Globus pallidus (tissue), 1 donor: ENCODE measurements around the gene GMEB2.
"Not testable (repeated sequence)": the region's sequence is repeated elsewhere in the genome, so short reads cannot be mapped to it uniquely, and the experiment has no call there.

Experiments used
- DNase-seq: peaks from one replicate; pipeline ENCODE4 v3.0.0-alpha.2; 2015; ENCODE audit warnings: low spot score

Gene GMEB2

DNA sequence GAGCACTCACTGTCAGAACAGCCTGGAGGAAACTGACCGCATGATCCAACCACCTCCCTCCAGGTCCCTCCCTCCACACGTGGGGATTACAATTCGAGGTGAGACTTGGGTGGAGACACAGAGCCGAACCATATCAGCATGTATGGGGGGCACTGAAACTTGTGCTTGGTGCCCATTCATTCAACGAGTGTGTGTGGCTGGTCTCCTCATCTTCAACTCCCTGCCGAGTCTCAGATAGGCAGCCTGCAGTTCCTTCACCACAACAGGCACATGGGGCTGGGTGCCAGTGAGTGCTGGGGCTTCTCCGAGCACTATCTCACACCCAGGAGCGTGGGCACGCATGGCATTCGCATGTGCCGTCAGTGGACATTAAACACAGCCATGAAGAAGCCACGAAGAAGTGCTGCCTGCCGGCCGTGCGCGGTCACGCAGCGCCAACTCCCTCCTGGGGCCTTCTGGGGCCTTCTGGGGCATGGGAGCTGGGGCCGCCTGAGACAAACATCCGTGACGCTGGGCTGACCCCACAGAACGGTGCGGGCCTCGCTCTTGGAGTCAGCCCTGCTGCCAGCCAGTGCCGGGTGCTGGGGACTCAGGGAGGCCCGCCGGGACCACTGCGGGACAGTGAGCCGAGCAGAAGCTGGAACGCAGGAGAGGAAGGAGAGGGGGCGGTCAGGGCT, 30.5 kb upstream of the GMEB2 start:
- DNase-seq = no peak

DNA sequence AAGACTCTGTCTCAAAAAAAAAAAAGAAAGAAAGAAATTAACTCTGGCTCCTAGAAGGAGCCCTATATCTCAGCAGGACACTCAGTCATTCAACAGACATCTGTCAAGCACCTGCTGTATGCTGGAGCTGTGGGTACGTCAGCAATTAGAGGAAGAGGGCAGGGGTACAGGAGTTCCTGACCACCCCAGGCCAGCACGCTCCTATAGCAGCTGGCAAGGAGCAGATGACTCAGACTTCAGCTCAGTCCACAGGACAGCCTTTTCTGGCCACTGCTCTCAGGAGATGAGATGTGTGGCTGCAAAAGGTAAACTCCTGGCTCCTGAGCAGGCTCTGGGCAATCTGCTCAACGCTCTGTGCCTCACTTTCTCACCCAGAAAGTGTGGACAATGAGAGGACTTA, 29.6 kb upstream of the GMEB2 start:
- no peak for DNase-seq

DNA sequence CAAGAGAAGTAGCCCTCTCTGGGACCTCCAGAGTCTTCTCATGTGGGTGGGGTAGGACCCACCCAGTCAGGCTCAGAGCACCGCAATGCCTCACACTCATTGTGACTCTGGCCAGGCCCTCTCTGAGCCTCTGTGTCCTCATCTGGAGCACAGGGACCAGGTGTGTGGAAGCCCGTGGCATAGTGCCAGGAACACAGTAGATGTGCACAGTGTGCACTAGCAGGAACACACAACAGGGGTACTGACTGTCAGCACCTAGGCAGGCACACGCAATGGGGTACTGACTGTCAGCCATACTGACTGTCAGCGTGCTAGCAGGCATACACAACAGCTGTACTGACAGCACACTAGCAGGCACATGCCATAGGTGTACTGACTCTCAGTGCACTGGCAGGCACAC, 28.3 kb upstream of the GMEB2 start:
- no peak for DNase-seq

DNA sequence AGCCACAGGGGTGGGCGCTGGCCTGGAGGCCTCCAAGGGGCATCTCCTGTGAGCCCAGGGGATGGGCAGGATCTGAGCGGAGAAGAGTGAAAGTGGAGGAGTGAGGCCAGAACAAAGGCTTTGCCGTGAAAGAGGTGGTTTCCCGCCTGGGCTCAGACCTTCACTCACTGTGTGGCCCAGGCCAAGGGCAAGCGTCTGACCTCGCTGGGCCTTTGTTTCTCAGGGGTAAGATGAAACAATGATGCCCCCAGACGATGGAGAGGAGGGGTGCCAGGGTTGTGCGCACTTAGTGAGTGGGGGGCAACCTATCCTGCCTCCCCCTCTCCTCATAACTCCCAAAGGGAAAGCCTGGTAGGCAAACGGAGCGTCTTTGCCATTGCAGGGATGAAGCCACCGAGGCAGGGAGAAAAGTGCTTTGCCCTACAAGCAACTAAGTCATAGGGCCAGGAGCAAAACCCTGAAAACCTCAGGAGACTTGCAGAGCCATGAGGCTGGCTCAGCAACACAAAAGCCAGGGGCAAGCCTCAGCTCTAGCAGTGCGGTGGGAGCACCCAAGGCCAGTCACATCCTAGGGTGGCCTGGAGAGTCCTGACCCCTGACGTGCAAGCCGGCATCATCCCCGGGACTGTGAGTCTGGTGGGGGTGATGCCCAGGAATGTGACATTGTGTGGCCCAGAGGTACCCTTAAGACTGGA, 27.2 kb upstream of the GMEB2 start:
- no peak for DNase-seq

DNA sequence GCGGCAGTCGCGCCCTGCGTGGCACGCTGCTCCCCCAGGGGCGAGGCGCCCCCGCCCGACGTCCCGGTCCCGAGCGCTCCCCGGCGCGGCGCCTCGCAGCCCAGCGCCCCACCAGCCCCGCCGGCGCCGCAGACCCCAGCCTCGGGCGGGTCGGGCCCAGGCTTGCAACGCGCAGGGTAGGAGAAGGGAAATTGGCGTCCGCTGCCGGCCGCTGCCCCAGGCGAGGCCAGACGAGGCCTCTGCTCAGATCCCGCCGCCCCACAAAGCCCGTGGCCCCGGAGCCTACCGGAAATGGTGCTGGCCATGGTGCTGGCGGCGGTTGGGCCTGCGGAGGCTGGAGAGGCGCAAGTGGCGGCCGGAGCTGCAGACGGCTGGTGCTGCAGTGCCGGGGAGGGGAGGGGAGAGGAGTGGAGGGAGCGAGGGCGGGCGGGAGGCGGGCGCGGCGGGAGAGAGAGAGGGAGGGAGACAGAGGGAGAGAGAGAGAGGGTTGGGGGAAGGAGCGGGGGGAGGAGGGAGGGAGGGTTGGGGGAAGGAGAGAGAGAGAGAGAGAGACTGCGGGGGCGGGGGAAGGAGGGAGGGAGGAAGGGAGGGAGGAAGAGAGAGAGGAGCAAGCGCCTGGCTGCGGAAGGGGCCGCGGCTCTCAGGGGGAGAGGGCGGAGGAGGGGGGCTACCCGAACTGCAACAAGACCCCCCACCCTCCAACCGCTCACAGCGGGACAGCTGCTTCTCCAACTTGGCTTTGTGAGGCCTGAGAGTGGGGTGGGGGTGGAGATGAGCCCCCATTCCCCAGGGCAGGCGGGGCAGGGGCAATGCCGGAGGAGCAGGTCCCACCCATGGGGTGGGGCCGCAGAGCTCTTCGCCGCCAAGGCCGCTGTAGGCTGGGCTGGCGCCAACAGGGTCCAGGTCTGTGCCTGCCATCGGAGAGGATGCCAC, 26.4 kb upstream of the GMEB2 start, which contains the start of gene STMN3:
Gene STMN3, minus strand, starts transcription at position 384 of the 933 bp plus-strand sequence. Its CDS starts 79 bp downstream, at position 305.
- peak; percentile 85 for DNase-seq

DNA sequence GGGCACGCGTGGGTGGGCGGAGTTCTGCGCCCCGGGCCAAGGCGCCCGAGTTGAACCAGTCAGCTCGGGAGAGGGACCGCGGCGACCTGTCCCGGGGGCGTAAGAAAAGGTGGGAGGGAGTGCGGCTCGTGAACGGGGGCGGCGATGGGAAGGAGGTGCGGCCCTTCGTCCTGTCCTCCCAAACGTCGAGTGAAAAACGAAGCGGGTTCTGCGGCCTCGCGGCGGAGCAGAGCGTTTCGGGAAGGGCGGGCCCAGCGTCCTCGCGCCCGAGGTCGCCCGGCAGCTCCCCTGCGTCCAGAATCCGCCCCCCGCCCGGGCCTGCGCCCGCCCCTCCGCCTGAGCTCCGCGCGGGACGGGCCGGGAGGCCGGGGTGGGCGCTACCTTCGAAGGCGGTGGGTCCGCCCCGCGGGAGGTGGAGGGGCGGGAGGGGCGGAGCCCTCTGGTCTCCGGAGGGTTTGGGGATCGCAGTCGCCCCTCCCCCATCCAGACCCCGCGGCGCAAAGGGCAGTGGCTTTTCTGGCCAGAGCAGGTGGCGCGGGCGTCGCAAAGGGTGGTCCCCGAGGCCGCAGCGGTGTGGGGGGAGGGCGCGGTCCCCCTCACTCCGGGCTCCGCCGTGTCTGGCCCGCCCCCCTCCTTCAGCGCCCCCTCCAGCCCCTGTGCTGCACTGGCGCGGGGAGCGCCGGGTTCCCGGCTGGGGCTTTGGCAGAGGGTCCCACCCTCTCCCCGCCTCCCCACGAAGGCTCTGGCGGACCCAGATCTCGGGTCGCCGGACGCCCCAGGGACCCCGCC, 25.5 kb upstream of the GMEB2 start:
- DNase-seq = no peak

DNA sequence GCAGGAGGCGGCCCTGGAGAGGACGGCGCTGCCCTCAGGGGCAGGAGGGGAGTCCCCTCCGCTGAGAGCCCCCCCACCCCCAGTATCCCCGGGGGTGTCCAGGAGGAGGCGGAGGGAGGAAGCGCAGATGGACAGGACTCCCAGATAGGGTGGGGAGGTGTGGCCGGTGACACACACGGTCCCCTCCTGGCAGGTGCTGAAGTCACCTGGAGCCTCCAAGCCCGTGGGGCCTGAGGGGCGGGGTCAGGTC, 25.0 kb upstream of the GMEB2 start:
- no peak for DNase-seq

DNA sequence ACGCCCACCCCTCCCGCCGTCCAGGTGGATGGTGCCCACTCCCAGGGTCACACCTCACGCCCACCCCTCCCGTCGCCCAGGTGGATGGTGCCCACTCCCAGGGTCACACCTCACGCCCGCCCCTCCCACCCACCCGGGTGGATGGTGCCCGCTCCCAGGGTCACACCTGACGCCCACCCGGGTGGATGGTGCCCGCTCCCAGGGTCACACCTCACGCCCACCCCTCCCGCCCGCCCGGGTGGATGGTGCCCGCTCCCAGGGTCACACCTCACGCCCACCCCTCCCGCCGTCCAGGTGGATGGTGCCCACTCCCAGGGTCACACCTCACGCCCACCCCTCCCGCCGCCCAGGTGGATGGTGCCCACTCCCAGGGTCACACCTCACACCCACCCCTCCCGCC, 23.6 kb upstream of the GMEB2 start:
- DNase-seq = not testable (repeated sequence)

DNA sequence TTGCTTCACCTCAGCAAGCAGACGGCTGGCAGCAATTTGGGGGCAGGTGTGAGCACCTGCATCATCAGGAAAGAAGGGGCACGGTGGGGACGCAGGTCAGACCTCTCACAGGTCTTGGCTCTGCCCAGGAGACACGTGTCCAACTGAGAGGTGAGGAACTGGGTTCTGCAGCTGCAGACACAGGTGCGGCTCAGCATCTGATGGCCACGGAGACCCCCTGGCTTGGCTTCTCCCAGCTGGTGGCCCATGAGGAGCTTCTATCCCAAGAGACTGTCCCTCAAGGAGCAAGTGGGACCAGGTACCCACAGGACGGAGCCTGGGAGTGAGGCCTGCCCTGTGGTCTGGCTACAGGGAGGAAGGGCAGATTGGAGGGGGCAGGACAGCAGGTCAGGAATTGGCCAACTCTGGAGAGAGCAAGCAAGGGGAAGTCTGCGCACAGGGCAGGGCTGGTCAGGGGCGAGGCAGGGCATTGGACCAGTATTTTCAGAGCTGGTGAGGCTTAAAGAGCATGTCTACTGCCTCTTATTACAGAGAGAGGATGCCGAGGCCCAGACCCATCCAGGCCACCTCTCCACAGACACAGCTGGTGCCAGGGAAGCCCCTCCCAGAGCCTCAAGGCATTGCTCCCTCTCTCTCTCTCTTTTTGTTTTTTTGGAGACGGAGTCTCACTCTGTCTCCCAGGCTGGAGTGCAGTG, 22.1 kb upstream of the GMEB2 start:
- DNase-seq = no peak

DNA sequence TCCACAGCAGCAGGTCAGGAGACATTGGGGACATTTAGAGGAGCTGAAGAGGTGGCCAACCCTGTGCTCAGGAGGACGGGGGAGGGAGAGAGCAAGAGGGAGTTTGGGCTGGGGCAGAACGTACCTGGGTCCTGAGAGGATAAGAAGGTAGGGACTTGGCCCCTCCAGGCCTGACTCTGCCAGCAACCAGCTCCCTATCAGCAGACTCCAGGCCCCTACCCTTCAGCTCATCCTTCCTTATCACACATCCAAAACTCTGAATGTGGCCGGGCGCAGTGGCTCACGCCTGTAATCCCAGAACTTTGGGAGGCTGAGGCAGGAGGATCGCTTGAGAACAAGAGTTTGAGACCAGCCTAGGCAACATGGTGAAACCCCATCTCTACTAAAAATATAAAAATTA, 21.3 kb upstream of the GMEB2 start:
- no peak for DNase-seq

DNA sequence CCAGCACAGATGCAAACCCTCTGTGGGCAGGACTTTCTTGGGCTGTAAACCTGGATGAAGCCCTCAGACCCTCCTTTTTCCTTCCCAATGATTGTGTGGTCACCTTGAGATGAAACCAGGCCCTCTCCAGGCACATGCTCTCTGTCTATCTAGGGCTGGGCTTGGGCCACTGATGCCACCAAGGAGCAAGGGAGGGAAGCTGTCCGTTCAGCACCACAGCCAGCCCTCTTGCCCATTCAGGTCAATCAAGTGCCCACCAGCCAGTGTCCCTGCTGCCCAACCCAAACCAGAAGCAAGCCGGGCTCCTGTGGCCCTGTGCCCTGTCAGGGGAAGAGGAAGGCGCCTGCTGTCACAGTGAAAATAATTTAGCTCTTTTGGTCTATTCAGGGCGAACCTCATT, 18.3 kb upstream of the GMEB2 start:
- no peak for DNase-seq

DNA sequence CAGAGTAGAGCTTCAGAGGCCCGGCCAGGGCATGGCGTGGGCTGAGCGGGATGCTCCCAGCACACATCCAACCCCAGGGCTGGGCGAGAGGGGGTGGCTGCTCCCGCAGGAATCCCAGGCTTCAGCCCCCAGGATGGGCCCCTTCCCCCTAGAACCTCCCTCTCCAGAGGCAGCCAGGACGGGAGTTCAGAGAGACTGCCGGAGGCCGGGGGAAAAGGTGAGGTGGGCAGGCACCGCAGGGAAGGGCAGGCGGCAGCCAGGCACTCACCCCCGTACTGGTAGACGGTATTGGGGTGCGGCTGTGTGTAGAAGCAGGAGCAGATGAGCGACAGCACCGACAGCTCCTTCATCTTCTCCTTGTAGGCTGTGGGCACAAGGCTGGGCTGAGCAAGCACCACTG, 17.0 kb upstream of the GMEB2 start:
- DNase-seq = no peak

DNA sequence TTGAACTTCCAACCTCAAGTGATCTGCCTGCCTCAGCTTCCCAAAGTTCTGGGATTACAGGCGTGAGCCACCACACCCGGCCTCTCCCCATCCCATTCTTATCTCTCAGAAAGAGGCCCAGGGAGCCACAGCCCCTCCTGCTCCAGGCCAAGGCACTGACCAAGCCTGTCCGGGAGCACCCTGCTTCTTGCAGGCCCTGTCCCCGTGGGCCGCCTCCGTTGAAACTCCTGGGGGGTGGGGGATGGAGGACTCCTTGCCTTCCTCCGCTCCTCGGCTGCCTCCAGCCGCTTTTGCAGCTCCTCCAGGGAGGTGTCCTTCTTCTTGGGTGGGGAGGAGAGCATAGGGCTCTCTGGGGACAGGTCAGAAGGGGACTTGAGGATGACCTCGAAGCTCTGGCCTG, 16.6 kb upstream of the GMEB2 start:
- DNase-seq = no peak

DNA sequence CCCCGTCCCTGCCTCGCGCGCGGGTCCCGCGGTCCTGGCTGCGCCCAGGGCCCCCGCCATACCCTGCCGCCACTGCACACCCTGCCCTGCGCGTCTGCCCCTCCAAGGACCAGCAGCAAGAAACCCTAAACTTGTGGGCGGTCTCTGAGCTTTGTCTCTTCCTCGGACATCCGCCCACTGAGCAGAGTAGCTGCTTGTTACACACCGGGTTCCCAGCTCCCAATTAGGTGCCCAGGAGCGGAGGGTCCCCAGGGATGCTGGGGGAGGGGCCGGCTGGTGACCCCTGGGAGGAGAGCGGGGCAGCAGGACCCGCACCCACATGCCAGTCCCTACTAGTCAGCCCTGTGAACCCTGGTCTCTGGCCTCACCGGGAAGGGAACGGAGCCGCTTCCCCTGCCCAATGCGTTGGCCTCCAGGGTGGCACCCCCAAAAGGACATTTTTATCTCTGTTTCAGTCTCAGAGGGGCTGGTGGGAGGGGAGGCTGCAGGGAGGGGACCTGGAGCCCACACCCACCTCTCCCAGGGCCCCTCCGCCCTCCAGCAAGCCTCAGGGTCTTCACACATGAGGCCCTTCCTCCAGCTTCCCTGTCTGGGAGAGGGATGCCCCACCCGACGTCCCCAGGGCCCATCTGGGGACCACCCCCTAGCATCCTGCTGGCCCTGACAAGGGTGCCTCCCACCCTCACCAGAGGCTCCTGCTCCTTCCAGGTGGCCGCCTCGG, 15.8 kb upstream of the GMEB2 start:
- DNase-seq = no peak

DNA sequence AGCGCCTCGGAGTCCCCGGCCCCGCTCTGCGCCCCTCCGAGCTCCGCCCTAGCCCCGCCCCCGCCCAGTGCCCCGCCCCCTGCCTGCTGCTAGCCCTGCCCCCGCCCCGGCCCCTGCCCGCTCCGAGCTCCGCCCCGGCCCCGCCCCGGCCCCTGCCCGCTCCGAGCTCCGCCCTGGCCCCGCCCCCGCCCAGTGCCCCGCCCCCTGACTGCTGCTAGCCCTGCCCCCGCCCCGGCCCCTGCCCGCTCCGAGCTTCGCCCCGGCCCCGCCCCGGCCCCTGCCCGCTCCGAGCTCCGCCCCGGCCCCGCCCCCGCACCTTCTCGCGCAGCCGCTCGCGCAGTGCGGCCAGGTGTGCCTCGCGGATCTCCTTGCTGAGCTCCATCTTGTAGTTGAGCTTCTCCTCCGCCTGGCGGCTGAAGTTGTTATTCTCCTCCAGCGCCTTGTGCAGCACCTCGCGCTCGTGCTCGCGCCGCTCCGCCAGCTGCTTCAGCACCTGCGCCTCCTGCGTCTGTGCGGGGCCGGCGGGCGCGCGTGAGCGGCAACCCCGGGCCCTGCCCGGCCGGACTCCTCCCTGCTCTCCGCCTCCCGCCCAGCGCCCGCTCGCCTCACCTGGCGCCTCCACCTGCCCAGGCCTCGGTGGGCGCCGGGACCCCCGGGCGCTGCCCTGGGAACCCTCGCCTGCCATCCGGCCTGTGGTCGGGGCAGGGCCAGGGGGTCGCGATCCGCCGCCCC, 15.1 kb upstream of the GMEB2 start:
- peak; percentile 83 for DNase-seq

DNA sequence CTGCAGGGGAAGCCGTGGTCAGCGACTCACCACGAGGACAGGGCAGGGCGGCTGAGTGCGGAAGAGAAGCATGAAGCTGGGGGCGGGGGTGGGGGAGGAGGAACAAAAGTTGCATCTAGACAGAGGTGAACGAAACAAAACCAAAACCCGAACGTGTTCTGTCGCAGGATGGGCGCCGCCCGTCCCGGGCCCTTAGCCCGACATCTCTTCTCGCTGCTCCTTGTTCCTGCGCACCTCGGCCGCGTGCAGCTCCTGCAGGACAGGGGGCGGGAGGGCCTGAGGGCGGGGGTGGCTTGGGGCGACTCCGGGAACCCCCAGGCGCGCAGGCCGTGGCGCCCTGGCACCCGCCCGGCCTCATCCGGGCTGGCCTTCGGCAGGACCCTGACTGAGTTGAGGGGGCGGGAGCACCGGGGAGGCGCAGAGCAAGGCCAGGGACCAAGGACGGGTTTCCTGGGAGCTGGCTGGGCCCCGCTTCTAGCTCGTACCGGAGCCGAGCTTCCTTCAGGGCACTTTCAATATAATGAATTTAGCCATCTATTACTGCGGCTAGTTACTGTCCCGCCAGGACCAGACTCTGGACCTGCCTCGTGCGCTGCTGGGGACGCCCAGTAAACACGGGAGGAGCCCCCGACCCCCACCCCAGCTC, 14.4 kb upstream of the GMEB2 start:
- no peak for DNase-seq

DNA sequence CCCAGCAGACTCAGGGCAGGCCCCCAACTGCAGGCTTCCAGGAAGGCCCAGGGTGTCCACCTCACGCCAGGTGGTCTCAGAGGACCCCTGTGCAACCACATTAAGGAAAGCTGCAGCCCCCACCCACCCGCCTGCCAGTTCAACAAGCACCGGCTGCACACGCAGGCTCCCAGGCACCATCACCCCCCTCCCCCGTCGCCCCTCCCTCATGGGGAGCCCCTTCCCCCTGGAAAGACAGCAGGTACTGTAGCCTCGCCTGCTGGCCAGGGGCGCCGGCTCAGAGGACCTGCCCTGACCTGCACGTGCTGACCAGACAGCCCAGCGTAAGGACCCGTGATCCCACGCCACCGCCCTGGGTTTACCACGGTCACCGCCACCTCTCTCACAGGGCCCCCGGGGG, 13.8 kb upstream of the GMEB2 start:
- DNase-seq = not testable (repeated sequence)

DNA sequence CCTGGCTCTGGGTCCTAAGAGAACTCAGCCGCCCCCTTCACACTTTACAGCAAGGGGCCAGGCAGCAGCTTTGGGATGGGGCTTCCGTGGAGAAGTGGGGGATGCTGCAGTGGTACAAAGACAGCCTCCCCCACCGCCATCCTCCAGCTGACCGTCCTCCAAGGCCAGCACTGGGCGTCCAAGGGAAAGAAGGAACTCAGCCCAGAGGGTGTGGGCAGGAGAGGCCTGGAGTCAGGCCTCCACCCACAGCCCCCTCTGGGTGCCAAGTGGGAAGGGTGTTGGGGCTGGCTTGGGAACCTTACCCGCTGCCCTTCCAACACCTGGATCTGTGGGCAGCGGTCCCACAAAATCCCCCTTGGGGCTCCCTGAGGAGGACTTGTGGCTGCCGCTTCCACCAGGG, 13.2 kb upstream of the GMEB2 start:
- no peak for DNase-seq

DNA sequence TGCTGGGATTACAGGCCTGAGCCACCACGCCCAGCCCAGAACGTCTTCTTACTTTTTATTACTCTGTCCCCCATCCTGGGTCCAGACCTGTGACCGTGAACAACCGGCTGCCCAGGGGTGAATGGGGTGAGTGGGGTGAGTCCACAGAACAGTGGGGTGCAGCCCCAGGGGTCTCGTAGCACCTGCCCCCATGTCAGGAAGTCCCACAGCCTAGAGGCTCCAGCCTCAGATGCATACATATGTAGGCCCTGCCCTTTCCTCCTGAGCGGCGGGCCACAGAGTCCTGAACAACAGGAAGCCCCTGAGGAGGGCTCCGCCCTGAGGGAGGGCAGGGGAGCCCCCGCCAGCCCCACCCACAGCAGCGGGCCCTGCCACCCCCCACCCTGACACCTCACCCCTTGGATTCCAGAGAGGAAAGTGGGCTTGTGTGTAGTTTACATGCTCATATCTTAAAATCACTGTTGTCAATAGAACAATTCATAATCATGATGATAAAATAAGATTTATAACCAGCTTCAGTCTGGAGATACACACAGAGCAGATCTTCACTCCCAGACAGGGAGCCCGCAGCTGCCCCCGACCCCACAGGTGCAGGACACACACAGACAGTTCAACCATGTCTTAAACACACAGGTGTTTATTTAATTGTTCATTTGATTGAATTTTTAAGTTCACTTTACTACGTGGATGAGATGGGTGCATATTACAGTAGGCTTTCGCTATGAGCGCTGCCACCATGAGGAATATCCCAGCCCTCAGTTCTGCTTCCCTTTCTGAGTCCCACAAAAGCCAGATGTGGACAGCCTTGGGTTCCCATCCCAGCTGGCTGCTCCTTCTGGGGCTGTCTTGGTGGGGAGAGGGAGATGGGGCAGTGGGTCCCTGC, 12.4 kb upstream of the GMEB2 start:
- DNase-seq = no peak
